ENCODE data around the gene DENND5A. TPM values are rescaled to one million over a fixed set of nuclear protein-coding genes. Genes with fewer than 3 reads are reported as not detected.

The DENND5A gene
- total RNA-seq, 1 experiment from 2014 or later, result 136 TPM

DNA sequence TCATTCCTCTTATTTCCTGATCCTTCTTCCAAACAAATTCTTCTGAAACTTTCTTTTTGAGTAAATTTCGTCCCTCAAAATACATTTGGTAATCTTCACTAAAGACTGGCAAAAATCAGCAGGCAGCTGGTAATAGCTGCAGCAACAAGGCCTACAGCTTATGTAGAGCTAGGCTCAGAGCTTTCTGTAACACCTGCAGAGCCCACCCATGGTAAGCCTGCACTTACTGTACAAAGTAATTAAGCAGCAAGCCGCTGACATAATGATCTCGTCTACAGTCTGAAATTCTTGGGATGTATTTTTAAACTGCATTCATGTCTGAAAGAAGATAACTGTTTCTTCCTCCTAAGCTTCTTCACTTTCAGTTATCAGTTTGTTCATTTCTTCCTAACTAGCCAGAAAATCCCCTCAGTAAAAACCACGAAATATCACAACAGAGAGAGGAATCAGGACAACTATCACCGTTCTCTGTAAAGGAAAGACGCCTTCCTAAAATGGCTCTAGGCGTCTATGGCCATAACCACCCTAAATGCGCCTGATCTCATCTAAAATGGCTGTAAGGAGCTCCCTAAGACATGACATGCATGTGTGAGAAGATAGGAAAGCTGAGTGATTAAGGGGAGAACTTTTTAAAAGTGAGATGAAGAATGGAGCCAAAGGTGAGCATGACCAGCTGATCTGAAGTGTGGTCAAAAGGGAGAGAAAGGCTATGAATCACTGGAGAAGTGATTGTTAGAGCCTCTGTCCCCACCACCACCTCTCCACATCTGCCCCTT is 56.2 kb downstream of the DENND5A start:
- no peaks in the 10 kb centered on the region; the same call in 1 of the 2 replicates for H3K36me3 ChIP-seq (ENCODE audit: control insufficient read depth, insufficient read depth, low read length)
- H3K27me3 ChIP-seq (ENCODE audit: control insufficient read depth, insufficient read depth, low read length), result no peaks in the 10 kb centered on the region
- ChIA-PET CTCF (no interaction called here), POLR2A (no interaction called here)
- peak; percentile 28; the same call in 1 of the 2 replicates for ATAC-seq
- TF ChIP-seq TCF7L2 (IDR thresholded peaks at IDR 0.05; ENCODE audit: low read depth, low read length), result no peak
- TF ChIP-seq, protein P1, sequence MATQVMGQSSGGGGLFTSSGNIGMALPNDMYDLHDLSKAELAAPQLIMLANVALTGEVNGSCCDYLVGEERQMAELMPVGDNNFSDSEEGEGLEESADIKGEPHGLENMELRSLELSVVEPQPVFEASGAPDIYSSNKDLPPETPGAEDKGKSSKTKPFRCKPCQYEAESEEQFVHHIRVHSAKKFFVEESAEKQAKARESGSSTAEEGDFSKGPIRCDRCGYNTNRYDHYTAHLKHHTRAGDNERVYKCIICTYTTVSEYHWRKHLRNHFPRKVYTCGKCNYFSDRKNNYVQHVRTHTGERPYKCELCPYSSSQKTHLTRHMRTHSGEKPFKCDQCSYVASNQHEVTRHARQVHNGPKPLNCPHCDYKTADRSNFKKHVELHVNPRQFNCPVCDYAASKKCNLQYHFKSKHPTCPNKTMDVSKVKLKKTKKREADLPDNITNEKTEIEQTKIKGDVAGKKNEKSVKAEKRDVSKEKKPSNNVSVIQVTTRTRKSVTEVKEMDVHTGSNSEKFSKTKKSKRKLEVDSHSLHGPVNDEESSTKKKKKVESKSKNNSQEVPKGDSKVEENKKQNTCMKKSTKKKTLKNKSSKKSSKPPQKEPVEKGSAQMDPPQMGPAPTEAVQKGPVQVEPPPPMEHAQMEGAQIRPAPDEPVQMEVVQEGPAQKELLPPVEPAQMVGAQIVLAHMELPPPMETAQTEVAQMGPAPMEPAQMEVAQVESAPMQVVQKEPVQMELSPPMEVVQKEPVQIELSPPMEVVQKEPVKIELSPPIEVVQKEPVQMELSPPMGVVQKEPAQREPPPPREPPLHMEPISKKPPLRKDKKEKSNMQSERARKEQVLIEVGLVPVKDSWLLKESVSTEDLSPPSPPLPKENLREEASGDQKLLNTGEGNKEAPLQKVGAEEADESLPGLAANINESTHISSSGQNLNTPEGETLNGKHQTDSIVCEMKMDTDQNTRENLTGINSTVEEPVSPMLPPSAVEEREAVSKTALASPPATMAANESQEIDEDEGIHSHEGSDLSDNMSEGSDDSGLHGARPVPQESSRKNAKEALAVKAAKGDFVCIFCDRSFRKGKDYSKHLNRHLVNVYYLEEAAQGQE (IDR thresholded peaks at IDR 0.05; ENCODE audit: insufficient read depth in 1 of 2, low read depth in 2 of 2, low read length in 1 of 2), result no peak
- no peak for TF ChIP-seq SIN3A (IDR thresholded peaks at IDR 0.05; ENCODE audit: borderline replicate concordance, insufficient read depth, low read depth, low read length)
- no peak for TF ChIP-seq POLR2AphosphoS5 (IDR thresholded peaks at IDR 0.05; ENCODE audit: low read depth, low read length)
- no peak for TF ChIP-seq CTCF (IDR thresholded peaks at IDR 0.05)
- H3K4me3 ChIP-seq (ENCODE audit: low read depth in 2 of 2, low read length in 2 of 2), result no peak overlapping the region
- H3K4me1 ChIP-seq (ENCODE audit: control insufficient read depth, insufficient read depth, low read length), result peaks cover 15% of the 10 kb centered on the region
- H3K9me3 ChIP-seq (ENCODE audit: control insufficient read depth, insufficient read depth, low read depth, low read length), result no peaks in the 10 kb centered on the region
- in situ Hi-C loops (cut with HindIII; ENCODE audit: low pct_unique_long_range_greater_than_20kb, low sequenced_read_pairs) (no loop called here), intact Hi-C loops (cut with micrococcal nuclease; ENCODE audit: unreplicated experiment) (no loop called here)
- no TSS peak for BruUV-seq (replicated peaks)
- DNase-seq (ENCODE audit: low read depth, low spot score), result no peak
- H3K27ac ChIP-seq (ENCODE audit: low read length), result no peak overlapping the region

GRCh38 chr11:9207229-9207628 is 57.9 kb downstream of the DENND5A start:
- H3K27ac ChIP-seq (ENCODE audit: low read length), result no peak overlapping the region

More at GRCh38 chr11:9207229-9207628, 57.9 kb downstream of the DENND5A start:
- ATAC-seq (no peak), DNase-seq (ENCODE audit: low read depth, low spot score) (no peak)
- no peak for TF ChIP-seq SIN3A (IDR thresholded peaks at IDR 0.05; ENCODE audit: borderline replicate concordance, insufficient read depth, low read depth, low read length)
- no peak for TF ChIP-seq TCF7L2 (IDR thresholded peaks at IDR 0.05; ENCODE audit: low read depth, low read length)
- TF ChIP-seq, protein P1 (IDR thresholded peaks at IDR 0.05; ENCODE audit: insufficient read depth in 1 of 2, low read depth in 2 of 2, low read length in 1 of 2), result no peak
- TF ChIP-seq POLR2AphosphoS5 (IDR thresholded peaks at IDR 0.05; ENCODE audit: low read depth, low read length), result no peak
- TF ChIP-seq CTCF (IDR thresholded peaks at IDR 0.05), result no peak
- ChIA-PET POLR2A (no interaction called here), CTCF (interaction anchor here (0.6 kb wide), 1 partner anchor 166 kb away, joined by 3 read pairs; no protein-coding TSS in a partner anchor)
- BruUV-seq (replicated peaks), result no TSS peak
- H3K36me3 ChIP-seq (ENCODE audit: control insufficient read depth, insufficient read depth, low read length), result peaks cover 2% of the 10 kb centered on the region; the same call in 1 of the 2 replicates
- intact Hi-C loops (cut with micrococcal nuclease; ENCODE audit: unreplicated experiment), result no loop called here
- in situ Hi-C loops (cut with HindIII; ENCODE audit: low pct_unique_long_range_greater_than_20kb, low sequenced_read_pairs), result no loop called here
- no peak overlapping the region for H3K4me3 ChIP-seq (ENCODE audit: low read depth in 2 of 2, low read length in 2 of 2)
- H3K27me3 ChIP-seq (ENCODE audit: control insufficient read depth, insufficient read depth, low read length), result no peaks in the 10 kb centered on the region
- no peaks in the 10 kb centered on the region for H3K9me3 ChIP-seq (ENCODE audit: control insufficient read depth, insufficient read depth, low read depth, low read length)
- peaks cover 15% of the 10 kb centered on the region for H3K4me1 ChIP-seq (ENCODE audit: control insufficient read depth, insufficient read depth, low read length)

Data from Panc1 (cell line).